HL-60 (cell line): ENCODE data around the gene SH3BP2.

Source experiments
- SPI1 ChIP-seq: IDR thresholded peaks from 2 replicates; pipeline ENCODE4 v1.6.1; 2012; ENCODE audit warnings: low read depth, mild to moderate bottlenecking, borderline replicate concordance
- TF ChIP-seq, protein P1 (sequence below): IDR thresholded peaks from one replicate; pipeline ENCODE4 v1.5.1; 2011; ENCODE audit warnings: low read length, control low read depth, inconsistent platforms; ENCODE audit not compliant: insufficient read depth

DNA sequence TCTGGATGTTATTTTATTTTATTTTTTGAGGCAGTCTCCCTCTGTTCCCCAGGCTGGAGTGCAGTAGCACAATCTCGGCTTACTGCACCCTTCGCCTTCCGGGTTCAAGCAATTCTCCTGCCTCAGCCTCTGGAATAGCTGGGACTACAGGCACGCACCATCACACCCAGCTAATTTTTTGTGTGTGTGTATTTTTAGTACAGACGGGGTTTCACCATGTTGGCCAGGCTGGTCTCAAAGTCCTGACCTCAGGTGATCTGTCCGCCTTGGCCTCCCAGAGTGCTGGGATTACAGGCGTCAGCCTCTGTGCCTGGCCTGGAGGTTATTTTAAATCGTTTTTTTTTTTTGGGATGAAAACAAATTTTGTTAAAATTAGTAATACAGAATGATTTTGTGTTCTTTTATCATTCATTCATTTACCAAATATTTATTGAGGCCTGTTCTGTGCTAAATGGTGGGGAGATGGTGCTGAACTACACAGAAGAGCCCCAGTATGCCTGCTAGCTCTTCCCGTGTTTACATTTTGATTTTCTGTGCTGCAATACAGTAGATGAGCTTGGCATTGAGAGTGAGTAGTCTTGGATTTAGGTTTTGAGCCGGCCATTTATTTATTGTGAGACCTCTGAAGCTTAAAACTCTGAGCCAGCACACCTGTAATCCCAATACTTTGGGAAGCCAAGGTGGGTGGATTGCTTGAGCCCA is 73.4 kb downstream of the SH3BP2 start:
- TF ChIP-seq, protein P1, sequence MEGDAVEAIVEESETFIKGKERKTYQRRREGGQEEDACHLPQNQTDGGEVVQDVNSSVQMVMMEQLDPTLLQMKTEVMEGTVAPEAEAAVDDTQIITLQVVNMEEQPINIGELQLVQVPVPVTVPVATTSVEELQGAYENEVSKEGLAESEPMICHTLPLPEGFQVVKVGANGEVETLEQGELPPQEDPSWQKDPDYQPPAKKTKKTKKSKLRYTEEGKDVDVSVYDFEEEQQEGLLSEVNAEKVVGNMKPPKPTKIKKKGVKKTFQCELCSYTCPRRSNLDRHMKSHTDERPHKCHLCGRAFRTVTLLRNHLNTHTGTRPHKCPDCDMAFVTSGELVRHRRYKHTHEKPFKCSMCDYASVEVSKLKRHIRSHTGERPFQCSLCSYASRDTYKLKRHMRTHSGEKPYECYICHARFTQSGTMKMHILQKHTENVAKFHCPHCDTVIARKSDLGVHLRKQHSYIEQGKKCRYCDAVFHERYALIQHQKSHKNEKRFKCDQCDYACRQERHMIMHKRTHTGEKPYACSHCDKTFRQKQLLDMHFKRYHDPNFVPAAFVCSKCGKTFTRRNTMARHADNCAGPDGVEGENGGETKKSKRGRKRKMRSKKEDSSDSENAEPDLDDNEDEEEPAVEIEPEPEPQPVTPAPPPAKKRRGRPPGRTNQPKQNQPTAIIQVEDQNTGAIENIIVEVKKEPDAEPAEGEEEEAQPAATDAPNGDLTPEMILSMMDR = no peak
- TF ChIP-seq SPI1 = no peak
